Neuron (in vitro differentiated cells): ENCODE measurements around the gene AFF1.

ENCODE experiments used
- H2AFZ ChIP-seq: one replicate; pipeline ENCODE4 v1.6.1; 2013; ENCODE audit warnings: low read depth, mild to moderate bottlenecking, inconsistent platforms, low read length, moderate library complexity
- H3K27me3 ChIP-seq: one replicate; pipeline ENCODE4 v1.6.1; 2013; ENCODE audit warnings: low read length; ENCODE audit not compliant: insufficient read depth
- H3K36me3 ChIP-seq: one replicate; pipeline ENCODE4 v1.6.1; 2013; ENCODE audit warnings: low read length; ENCODE audit not compliant: insufficient read depth
- H3K4me1 ChIP-seq: one replicate; pipeline ENCODE4 v1.6.1; 2013; ENCODE audit warnings: low read length; ENCODE audit not compliant: insufficient read depth
- H3K4me3 ChIP-seq: 2 replicates; pipeline ENCODE4 v1.5.1; 2013; ENCODE audit warnings: mild to moderate bottlenecking, low read length, moderate library complexity
- H3K9me3 ChIP-seq: one replicate; pipeline ENCODE4 v1.6.1; 2013; ENCODE audit warnings: low read length

AFF1 gene

GRCh38 chr4:87165892-87166291 is 231.1 kb downstream of the AFF1 start:
- H3K36me3 ChIP-seq = peaks cover 32% of the 10 kb centered on the region
- H3K27me3 ChIP-seq = no peaks in the 10 kb centered on the region
- no peak overlapping the region for H3K4me3 ChIP-seq
- H3K4me1 ChIP-seq = no peaks in the 10 kb centered on the region
- H3K9me3 ChIP-seq = no peaks in the 10 kb centered on the region
- no peak overlapping the region for H2AFZ ChIP-seq

- peaks cover 34% of the 10 kb centered on the region for H3K36me3 ChIP-seq
- no peak overlapping the region for H2AFZ ChIP-seq
- no peaks in the 10 kb centered on the region for H3K27me3 ChIP-seq
Observed at GRCh38 chr4:87166296-87166854, 231.6 kb downstream of the AFF1 start.

DNA sequence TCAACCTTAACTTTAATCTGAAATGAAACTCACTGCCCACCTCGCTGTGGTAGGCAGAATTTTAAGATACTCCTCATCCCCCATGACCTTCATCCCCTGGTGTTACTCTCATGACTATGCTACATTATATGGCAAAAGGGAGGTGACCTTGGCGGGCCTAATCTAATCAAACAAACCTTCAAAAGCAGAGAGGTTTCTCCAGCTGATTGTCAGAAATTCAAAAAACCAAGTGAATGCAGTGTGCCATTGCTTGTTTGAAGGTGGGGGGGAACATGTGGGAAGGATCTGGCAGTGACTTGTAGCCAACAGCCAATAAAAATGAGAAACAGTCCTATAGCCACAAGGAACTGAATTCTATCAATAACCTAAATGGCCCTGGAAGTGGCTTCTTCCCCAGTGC is 237.1 kb downstream of the AFF1 start:
- Histone ChIP-seq H2AFZ (no peak overlapping the region), H3K36me3 (peaks cover 29% of the 10 kb centered on the region), H3K4me3 (no peak overlapping the region), H3K27me3 (no peaks in the 10 kb centered on the region), H3K4me1 (no peaks in the 10 kb centered on the region), H3K9me3 (no peaks in the 10 kb centered on the region)

More at GRCh38 chr4:87166296-87166854, 231.6 kb downstream of the AFF1 start:
- no peaks in the 10 kb centered on the region for H3K9me3 ChIP-seq
- no peak overlapping the region for H3K4me3 ChIP-seq
- no peaks in the 10 kb centered on the region for H3K4me1 ChIP-seq

- H3K36me3 ChIP-seq = peaks cover 16% of the 10 kb centered on the region
- no peak overlapping the region for H2AFZ ChIP-seq
- peaks cover 2% of the 10 kb centered on the region for H3K9me3 ChIP-seq
- no peaks in the 10 kb centered on the region for H3K4me1 ChIP-seq
- H3K27me3 ChIP-seq = no peaks in the 10 kb centered on the region
- H3K4me3 ChIP-seq = no peak overlapping the region
Observed at GRCh38 chr4:87174672-87175071, 239.9 kb downstream of the AFF1 start.

- no peak overlapping the region for H3K4me3 ChIP-seq
Observed at GRCh38 chr4:87179751-87180150, 244.9 kb downstream of the AFF1 start.

GRCh38 chr4:87180767-87181166 is 246.0 kb downstream of the AFF1 start:
- no peaks in the 10 kb centered on the region for H3K4me1 ChIP-seq
- H3K27me3 ChIP-seq = no peaks in the 10 kb centered on the region
- H3K4me3 ChIP-seq = no peak overlapping the region
- no peak overlapping the region for H2AFZ ChIP-seq
- peaks cover 6% of the 10 kb centered on the region for H3K36me3 ChIP-seq
- H3K9me3 ChIP-seq = peaks cover 2% of the 10 kb centered on the region

More at GRCh38 chr4:87179751-87180150, 244.9 kb downstream of the AFF1 start:
- Histone ChIP-seq H3K36me3 (peaks cover 6% of the 10 kb centered on the region), H3K9me3 (peaks cover 2% of the 10 kb centered on the region), H2AFZ (no peak overlapping the region), H3K4me1 (no peaks in the 10 kb centered on the region), H3K27me3 (no peaks in the 10 kb centered on the region)

- no peaks in the 10 kb centered on the region for H3K36me3 ChIP-seq
- no peaks in the 10 kb centered on the region for H3K27me3 ChIP-seq
- no peaks in the 10 kb centered on the region for H3K4me1 ChIP-seq
- H3K9me3 ChIP-seq = no peaks in the 10 kb centered on the region
- H3K4me3 ChIP-seq = no peak overlapping the region
- H2AFZ ChIP-seq = no peak overlapping the region
Observed at GRCh38 chr4:87185146-87185870, 250.5 kb downstream of the AFF1 start.

- Histone ChIP-seq H3K36me3 (no peaks in the 10 kb centered on the region), H3K27me3 (no peaks in the 10 kb centered on the region), H2AFZ (no peak overlapping the region), H3K4me3 (no peak overlapping the region), H3K4me1 (no peaks in the 10 kb centered on the region), H3K9me3 (no peaks in the 10 kb centered on the region)
Observed at GRCh38 chr4:87188048-87188447, 253.2 kb downstream of the AFF1 start.

GRCh38 chr4:87188932-87189331 is 254.1 kb downstream of the AFF1 start:
- Histone ChIP-seq H3K9me3 (no peaks in the 10 kb centered on the region), H3K4me1 (no peaks in the 10 kb centered on the region), H3K36me3 (no peaks in the 10 kb centered on the region), H3K4me3 (no peak overlapping the region), H3K27me3 (no peaks in the 10 kb centered on the region), H2AFZ (no peak overlapping the region)
